ENCODE results near the gene CFAP97D2.

DNA sequence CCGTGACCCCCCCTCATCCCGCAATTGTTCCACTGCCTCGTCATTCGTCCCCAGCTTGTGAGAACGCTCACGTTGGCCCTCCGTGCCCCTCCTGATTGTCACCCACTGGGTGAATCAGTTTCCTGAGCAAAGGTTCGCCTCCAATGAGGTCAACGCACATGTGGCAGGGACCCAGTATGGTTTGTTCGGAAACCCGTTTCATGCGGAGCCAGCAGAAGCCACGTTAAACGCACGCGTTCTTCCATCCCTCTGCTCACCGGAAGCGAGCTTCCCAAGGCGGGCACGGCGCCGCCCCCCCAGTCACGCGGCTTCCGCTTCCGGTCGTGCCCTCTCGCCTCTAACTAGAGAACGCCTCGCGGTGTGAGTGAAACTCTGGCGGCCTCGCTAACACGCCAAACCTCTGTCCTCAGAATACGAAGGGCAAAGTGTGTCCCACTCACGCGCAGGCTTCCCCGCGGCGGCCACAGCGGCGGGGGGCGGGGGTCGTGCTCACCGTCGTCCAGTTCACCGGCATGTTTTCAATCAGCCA is 18.0 kb upstream of the CFAP97D2 start:
- TF ChIP-seq CREB1 (CRISPR knock-in tag; IDR thresholded peaks at IDR 0.05) = no peak
- TF ChIP-seq, protein P1, sequence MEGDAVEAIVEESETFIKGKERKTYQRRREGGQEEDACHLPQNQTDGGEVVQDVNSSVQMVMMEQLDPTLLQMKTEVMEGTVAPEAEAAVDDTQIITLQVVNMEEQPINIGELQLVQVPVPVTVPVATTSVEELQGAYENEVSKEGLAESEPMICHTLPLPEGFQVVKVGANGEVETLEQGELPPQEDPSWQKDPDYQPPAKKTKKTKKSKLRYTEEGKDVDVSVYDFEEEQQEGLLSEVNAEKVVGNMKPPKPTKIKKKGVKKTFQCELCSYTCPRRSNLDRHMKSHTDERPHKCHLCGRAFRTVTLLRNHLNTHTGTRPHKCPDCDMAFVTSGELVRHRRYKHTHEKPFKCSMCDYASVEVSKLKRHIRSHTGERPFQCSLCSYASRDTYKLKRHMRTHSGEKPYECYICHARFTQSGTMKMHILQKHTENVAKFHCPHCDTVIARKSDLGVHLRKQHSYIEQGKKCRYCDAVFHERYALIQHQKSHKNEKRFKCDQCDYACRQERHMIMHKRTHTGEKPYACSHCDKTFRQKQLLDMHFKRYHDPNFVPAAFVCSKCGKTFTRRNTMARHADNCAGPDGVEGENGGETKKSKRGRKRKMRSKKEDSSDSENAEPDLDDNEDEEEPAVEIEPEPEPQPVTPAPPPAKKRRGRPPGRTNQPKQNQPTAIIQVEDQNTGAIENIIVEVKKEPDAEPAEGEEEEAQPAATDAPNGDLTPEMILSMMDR (IDR thresholded peaks at IDR 0.05) = no peak

Measured in WTC11 (cell line).